NCI-H1694 treated with DMSO at 0.1 percent for 48 hours (cell line): ENCODE results near the gene MAPK13.
"Not testable (repeated sequence)": the region's sequence is repeated elsewhere in the genome, so short reads cannot be mapped to it uniquely, and the experiment has no call there.

ENCODE experiments used
- DNase-seq: peaks from one replicate; lab custom pipeline; 2025; lab: John Stamatoyannopoulos, UW

The MAPK13 gene

DNA sequence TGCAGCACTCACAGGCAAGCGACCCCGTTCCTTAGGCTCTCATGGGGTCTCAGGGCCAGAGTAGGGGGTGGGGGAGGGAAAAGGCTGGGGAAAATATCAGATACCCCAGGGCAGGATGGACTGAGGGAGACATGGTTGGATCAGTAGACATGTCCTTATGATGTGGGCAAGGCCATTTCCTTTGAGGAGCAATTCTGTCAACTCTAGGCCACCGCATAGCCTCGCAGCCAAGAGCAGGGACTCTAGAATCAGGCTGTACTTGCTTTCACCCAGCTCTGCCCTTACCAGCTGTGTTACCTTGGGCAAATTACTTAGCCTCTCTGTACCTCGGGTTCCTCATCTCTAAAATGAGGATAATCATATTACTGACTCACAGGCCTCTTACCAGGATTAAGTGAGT is 2.2 kb upstream of the MAPK13 start:
- DNase-seq: no peak

- DNase-seq: no peak
These were observed 1.5 kb upstream of the MAPK13 start for GRCh38 chr6:36128793-36129192.

DNA sequence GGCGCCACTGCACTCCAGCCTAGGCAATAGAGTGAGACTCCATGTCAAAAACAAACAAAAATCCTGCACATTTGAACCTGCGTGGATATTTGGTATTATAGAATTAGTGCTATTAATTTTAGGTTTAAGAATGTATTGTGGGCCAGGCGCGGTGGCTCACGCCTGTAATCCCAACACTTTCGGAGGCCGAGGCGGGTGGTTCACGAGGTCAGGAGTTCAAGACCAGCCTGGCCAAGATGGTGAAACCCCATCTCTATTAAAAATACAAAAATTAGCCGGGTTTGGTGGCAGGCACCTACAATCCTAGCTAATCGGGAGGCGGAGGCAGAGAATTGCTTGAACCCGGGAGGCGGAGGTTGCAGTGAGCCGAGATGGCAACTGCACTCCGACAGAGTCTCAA is 979 bp upstream of the MAPK13 start:
- not testable (repeated sequence) for DNase-seq

- no peak for DNase-seq
These were observed 576 bp downstream of the MAPK13 start for GRCh38 chr6:36130667-36131510.

DNA sequence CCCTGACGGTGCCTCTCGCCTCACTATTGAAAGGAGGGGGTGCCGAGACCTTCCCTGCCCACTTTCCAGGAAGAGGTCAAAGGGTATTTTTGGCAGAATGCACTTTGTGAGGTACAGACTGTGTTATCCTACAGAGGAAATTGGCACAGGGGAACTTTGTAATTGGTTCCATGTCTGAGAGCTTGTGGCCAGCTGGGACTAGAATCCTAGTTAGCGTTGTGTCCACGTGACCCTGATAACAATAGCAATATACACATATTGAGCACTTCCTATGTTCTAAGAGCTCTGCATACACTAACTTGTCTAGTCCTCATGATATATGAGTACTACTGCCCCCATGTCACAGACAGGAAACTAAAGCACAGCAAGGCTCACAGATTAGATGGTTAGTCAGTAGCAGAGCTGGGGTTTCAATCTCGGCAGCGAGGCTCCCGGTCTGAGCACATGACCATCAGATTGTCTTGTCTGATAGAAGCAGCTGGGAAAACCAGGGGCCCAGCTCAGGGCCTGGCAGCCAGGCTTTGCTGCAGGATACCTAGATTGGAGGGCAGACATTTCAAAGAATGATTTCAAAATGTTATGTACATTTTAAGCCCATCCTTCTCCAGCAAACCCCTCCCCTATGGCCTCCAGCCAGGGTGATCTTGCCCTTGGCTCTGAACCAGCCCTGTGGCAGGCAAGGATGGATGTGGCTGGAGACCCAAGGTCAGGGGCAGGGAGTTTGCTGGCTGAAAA is 1.4 kb downstream of the MAPK13 start:
- DNase-seq: no peak

GRCh38 chr6:36132246-36132895 is 2.1 kb downstream of the MAPK13 start:
- no peak for DNase-seq

DNA sequence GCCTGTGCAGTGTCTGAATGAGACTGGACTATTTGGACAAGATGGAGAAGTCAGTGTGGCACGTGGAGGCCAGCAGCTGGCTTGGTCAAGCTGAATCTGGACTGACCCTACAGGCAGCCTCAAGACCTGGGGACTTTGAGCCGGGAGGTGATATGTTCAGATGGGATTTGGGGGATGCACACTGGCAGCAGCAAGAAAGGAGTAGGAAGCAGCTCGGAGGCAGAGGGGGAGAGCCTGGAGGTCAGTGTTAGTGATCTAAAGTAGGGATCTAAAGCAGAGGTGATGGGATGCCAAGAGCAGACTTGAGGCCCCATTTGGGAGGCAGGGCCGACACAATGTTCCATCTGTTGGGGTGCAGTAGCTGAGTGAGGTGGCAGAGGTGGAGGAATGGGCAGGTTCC is 2.8 kb downstream of the MAPK13 start:
- no peak for DNase-seq

DNA sequence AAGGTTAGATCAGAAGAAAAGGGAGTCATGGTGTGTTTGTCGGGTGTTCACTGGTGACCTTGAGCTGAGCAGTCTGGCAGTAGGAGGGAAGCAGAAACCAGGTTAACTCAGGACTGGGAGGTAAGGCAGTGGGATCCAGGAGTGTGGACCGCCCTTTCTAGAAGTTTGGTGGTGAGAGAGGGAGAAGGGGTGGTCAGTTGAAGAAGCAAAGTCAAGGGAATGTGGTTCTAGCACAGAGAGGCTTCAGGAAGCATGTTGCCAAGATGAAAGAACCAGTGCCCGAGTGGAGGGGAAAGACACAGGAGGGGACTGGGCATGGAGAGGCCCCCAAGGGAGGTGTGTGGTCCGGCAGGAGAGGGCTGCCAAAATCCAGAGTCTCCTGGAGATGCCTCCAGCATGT is 3.6 kb downstream of the MAPK13 start:
- DNase-seq: no peak

- DNase-seq: no peak
These were observed 4.9 kb downstream of the MAPK13 start for GRCh38 chr6:36135053-36135731.

- DNase-seq: no peak
These were observed 5.7 kb downstream of the MAPK13 start for GRCh38 chr6:36136034-36136433.

DNA sequence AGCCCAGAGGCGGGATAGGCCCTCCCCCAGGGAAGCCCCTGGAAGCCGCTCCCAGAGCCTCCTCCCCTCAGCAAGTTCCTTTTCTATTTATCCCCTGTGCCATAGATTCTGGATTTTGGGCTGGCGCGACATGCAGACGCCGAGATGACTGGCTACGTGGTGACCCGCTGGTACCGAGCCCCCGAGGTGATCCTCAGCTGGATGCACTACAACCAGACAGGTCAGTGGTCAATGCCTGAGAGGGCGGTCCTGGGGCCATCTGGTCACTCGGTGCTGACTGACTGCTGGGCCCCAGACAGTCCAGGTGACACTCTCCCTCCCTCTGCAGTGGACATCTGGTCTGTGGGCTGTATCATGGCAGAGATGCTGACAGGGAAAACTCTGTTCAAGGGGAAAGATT is 6.2 kb downstream of the MAPK13 start:
- DNase-seq: no peak

GRCh38 chr6:36138667-36139066 is 8.4 kb downstream of the MAPK13 start:
- no peak for DNase-seq

DNA sequence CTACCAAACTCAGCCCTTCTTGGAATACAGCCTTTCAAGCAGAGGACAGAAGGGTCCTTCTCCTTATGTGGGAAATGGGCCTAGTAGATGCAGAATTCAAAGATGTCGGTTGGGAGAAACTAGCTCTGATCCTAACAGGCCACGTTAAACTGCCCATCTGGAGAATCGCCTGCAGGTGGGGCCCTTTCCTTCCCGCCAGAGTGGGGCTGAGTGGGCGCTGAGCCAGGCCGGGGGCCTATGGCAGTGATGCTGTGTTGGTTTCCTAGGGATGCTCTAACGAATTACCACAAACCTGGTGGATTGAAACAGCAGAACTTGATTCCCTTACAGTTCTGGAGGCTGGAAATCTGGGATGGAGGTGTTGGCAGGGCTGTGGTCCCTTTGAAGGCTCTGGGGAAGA is 9.1 kb downstream of the MAPK13 start:
- peak; percentile 63 for DNase-seq

- DNase-seq: peak; percentile 69
These were observed 9.8 kb downstream of the MAPK13 start for GRCh38 chr6:36139991-36140710.

DNA sequence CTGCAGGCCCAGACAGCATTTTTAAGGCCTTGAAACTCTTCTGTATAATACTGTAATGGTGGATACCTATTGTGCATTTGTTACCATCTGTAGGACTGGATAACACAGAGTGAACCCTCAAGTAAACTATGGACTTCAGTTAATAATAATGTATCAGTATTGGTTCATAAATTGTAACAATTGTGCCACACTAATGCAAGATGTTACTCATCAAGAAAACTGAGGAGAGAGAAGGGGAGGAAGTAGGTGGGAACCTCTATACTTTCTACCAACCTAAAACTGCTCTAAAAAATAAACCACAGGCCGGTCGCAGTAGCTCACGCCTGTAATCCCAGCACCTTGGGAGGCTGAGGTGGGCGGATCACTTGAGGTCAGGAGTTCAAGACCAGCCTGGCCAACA is 10.8 kb downstream of the MAPK13 start:
- no peak for DNase-seq

- DNase-seq: no peak
These were observed 11.6 kb downstream of the MAPK13 start for GRCh38 chr6:36141961-36142360.

GRCh38 chr6:36142971-36143838 is 12.9 kb downstream of the MAPK13 start:
- no peak for DNase-seq

DNA sequence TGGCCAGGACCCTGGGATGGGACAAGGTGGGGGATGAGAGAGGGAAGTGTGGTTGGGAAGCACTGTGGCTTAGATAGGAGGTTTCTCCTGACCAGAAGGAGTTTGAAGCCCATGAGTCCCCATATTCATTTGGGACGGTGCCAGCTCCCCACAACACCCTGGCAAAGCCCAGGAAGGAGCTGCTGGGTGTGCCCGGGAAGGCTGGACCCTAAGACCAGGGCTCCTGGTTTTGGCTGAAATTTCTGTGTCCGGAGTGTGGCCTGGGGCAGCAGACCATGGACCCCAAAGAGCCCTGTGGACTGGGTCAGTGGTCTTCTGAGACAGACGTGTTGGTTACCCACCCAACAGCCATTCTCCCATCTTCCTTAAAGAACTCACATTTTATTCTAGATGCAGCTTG is 15.2 kb downstream of the MAPK13 start:
- DNase-seq: no peak

GRCh38 chr6:36147294-36147693 is 17.0 kb downstream of the MAPK13 start:
- DNase-seq: no peak

- no peak for DNase-seq
These were observed 19.2 kb downstream of the MAPK13 start for GRCh38 chr6:36149476-36149875.

DNA sequence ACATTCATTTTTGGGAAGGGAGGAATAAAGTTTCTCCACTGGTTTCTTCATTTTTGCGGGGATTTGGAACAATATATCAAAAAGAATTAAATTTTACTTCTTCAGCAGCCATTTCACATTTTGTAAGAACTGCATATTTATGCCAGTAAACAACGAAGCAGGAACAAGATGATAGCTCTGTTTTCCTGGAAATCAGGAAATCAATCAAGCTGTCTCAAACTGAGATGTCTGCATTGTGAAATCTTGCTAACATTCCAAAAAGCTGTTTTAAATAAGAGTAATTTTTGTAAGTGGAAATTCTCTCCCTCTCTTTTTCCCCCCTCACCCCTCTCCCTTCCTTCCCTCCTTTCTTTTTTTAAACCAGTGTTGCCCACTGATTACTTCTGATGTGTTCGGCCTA is 20.0 kb downstream of the MAPK13 start:
- no peak for DNase-seq
